Fibroblast of lung (primary cell): ENCODE results near the gene PPP2R5C. TPM values are rescaled to one million over a fixed set of nuclear protein-coding genes. Genes with fewer than 3 reads are reported as not detected.

Source experiments
- DNase-seq, 2 donors: peaks; one replicate each; pipeline versions ENCODE4 v3.0.0 to v3.0.0-alpha.2; 2010; ENCODE audit warnings: low read depth in 2 of 2
- H2AFZ ChIP-seq: 2 replicates; pipeline ENCODE4 v1.5.1; 2012; ENCODE audit warnings: low read length, control low read depth, inconsistent platforms
- H3K27ac ChIP-seq: 2 replicates; pipeline ENCODE4 v1.5.1; 2011; ENCODE audit warnings: low read length, control low read depth; ENCODE audit not compliant: insufficient read depth
- H3K27me3 ChIP-seq: 2 replicates; pipeline ENCODE4 v1.5.1; 2011; ENCODE audit warnings: mild to moderate bottlenecking, low read length; ENCODE audit not compliant: control insufficient read depth, insufficient read depth
- H3K36me3 ChIP-seq: 2 replicates; pipeline ENCODE4 v1.5.1; 2011; ENCODE audit warnings: low read length; ENCODE audit not compliant: control insufficient read depth, insufficient read depth
- H3K4me1 ChIP-seq: 2 replicates; pipeline ENCODE4 v1.5.1; 2011; ENCODE audit warnings: low read length; ENCODE audit not compliant: control insufficient read depth, insufficient read depth; ENCODE audit errors: extremely low read depth
- H3K4me2 ChIP-seq: 2 replicates; pipeline ENCODE4 v1.5.1; 2011; ENCODE audit warnings: low read length, control low read depth; ENCODE audit not compliant: insufficient read depth; ENCODE audit errors: extremely low read depth
- H3K4me3 ChIP-seq, 4 experiments: fragments of 200-600 bp in 1 of 4; sonication (generic) in 1 of 4; replicated peaks in 1 of 4; 2 replicates each; pipeline ENCODE4 v1.5.1; 2011 to 2016; ENCODE audit warnings: low read length in 4 of 4, low read depth in 3 of 4, mild to moderate bottlenecking in 3 of 4, control low read depth in 2 of 4, inconsistent platforms in 1 of 4, mixed read lengths in 1 of 4; ENCODE audit not compliant: insufficient read depth in 1 of 4; ENCODE audit errors: control extremely low read depth in 1 of 4
- H3K79me2 ChIP-seq: 2 replicates; pipeline ENCODE4 v1.5.1; 2012; ENCODE audit warnings: mild to moderate bottlenecking, low read length, inconsistent platforms; ENCODE audit not compliant: control insufficient read depth, insufficient read depth
- H3K9ac ChIP-seq: 2 replicates; pipeline ENCODE4 v1.5.1; 2011; ENCODE audit warnings: mild to moderate bottlenecking, low read length, control low read depth; ENCODE audit not compliant: insufficient read depth
- H3K9me3 ChIP-seq: 2 replicates; pipeline ENCODE4 v1.5.1; 2012; ENCODE audit warnings: low read depth, low read length; ENCODE audit not compliant: control insufficient read depth, insufficient read depth
- H4K20me1 ChIP-seq: 2 replicates; pipeline ENCODE4 v1.5.1; 2011; ENCODE audit warnings: low read length; ENCODE audit not compliant: control insufficient read depth, insufficient read depth; ENCODE audit errors: extremely low read depth
- CTCF ChIP-seq, 2 donors: IDR thresholded peaks in 1 of 2; conservative IDR thresholded peaks in 1 of 2; 1 replicate in 1 of 2; 2 replicates in 1 of 2; pipeline ENCODE4 v1.5.1; 2011 to 2012; ENCODE audit warnings: low read length in 2 of 2, control low read depth in 1 of 2, inconsistent platforms in 1 of 2, low read depth in 1 of 2, mild to moderate bottlenecking in 1 of 2
- EZH2 ChIP-seq: IDR thresholded peaks from 2 replicates; pipeline ENCODE4 v1.5.1; 2012; ENCODE audit warnings: low read length, control low read depth, mild to moderate bottlenecking; ENCODE audit errors: missing control alignments
- polyA plus RNA-seq, 2 donors: library from polyadenylated mRNA; depleted of rRNA in 1 of 2; stranded (reverse) in 1 of 2; unstranded in 1 of 2; fragments of >200 nt; gene quantifications; 2 replicates each; pipeline ENCODE4 v1.2.1, GENCODE V29; 2011 to 2012; ENCODE audit warnings: missing spikeins in 1 of 2
- total RNA-seq: library from RNA; depleted of rRNA; stranded (reverse); fragments of >200 nt; gene quantifications from 2 replicates; pipeline ENCODE4 v1.2.1, GENCODE V29; 2014

The PPP2R5C gene
- total and polyA plus RNA-seq, 2 donors (not counting 1 experiment from before 2014, with no cell fraction given), result 86.0 to 116 TPM

- DNase-seq, result no peak
- Histone ChIP-seq H3K4me3 (no peak overlapping the region), H3K36me3 (peaks cover 3% of the 10 kb centered on the region), H3K9ac (no peak overlapping the region), H3K9me3 (no peaks in the 10 kb centered on the region), H3K4me1 (peaks cover 22% of the 10 kb centered on the region), H3K27me3 (no peaks in the 10 kb centered on the region), H3K79me2 (peaks cover 71% of the 10 kb centered on the region), H2AFZ (no peak overlapping the region), H4K20me1 (peaks cover 3% of the 10 kb centered on the region), H3K27ac (peak overlapping the region; percentile 39), H3K4me2 (peak overlapping the region; percentile 39)
- TF ChIP-seq CTCF (conservative IDR thresholded peaks at IDR 0.05 in 1 of 2, IDR thresholded peaks at IDR 0.05 in 1 of 2; ENCODE audit: low read depth in 1 of 2, low read length in 2 of 2) (no peak), EZH2 (no peak)
These were observed 74.1 kb downstream of the PPP2R5C start for GRCh38 chr14:101835566-101835965.

GRCh38 chr14:101836135-101836534 lies 74.6 kb downstream of the PPP2R5C start:
- Histone ChIP-seq H3K79me2 (peaks cover 68% of the 10 kb centered on the region), H3K4me3 (peak overlapping the region in 1 of 4 experiments; percentile 21), H2AFZ (no peak overlapping the region), H4K20me1 (peaks cover 2% of the 10 kb centered on the region), H3K36me3 (peaks cover 3% of the 10 kb centered on the region), H3K4me2 (peak overlapping the region; percentile 39), H3K4me1 (peaks cover 22% of the 10 kb centered on the region), H3K9ac (no peak overlapping the region), H3K27me3 (no peaks in the 10 kb centered on the region), H3K27ac (peak overlapping the region; percentile 60), H3K9me3 (no peaks in the 10 kb centered on the region)
- peak; percentile 21 to 54 for DNase-seq
- no peak for TF ChIP-seq CTCF (conservative IDR thresholded peaks at IDR 0.05 in 1 of 2, IDR thresholded peaks at IDR 0.05 in 1 of 2; ENCODE audit: low read depth in 1 of 2, low read length in 2 of 2)
- no peak for TF ChIP-seq EZH2

GRCh38 chr14:101838476-101838875 lies 77.0 kb downstream of the PPP2R5C start:
- Histone ChIP-seq H3K4me2 (no peak overlapping the region), H3K27ac (no peak overlapping the region), H3K4me1 (peaks cover 22% of the 10 kb centered on the region), H3K79me2 (peaks cover 56% of the 10 kb centered on the region), H3K4me3 (no peak overlapping the region), H2AFZ (no peak overlapping the region), H3K36me3 (no peaks in the 10 kb centered on the region), H3K27me3 (no peaks in the 10 kb centered on the region), H3K9ac (no peak overlapping the region), H3K9me3 (no peaks in the 10 kb centered on the region), H4K20me1 (no peaks in the 10 kb centered on the region)
- TF ChIP-seq CTCF (conservative IDR thresholded peaks at IDR 0.05 in 1 of 2, IDR thresholded peaks at IDR 0.05 in 1 of 2; ENCODE audit: low read depth in 1 of 2, low read length in 2 of 2), result no peak
- TF ChIP-seq EZH2, result no peak
- DNase-seq, result no peak
